Thyroid gland (tissue), 4 donors: ENCODE measurements around the gene CHST11. TPM values are rescaled to one million over a fixed set of nuclear protein-coding genes. Genes with fewer than 3 reads are reported as not detected.

Experiments used
- DNase-seq, 2 donors: peaks; one replicate each; pipeline ENCODE4 v3.0.0-alpha.2; 2019
- H3K27ac ChIP-seq, 3 donors: fragments of 200-600 bp; sonication (generic); 1 replicate in 2 of 3; 2 replicates in 1 of 3; pipeline ENCODE4 v1.5.1; 2016 to 2019; ENCODE audit warnings: mild to moderate bottlenecking in 1 of 3, moderate library complexity in 1 of 3
- H3K27me3 ChIP-seq: fragments of 200-600 bp; sonication (generic); one replicate; pipeline ENCODE4 v1.5.1; 2019
- H3K36me3 ChIP-seq, 2 donors: fragments of 200-600 bp; sonication (generic); one replicate each; pipeline ENCODE4 v1.5.1; 2016 to 2019
- H3K4me1 ChIP-seq, 2 donors: fragments of 200-600 bp; sonication (generic); one replicate each; pipeline ENCODE4 v1.5.1; 2017 to 2019
- H3K4me3 ChIP-seq, 3 donors: fragments of 200-600 bp; sonication (generic); replicated peaks in 1 of 3; 1 replicate in 2 of 3; 2 replicates in 1 of 3; pipeline ENCODE4 v1.5.1; 2016; ENCODE audit warnings: mild to moderate bottlenecking in 1 of 3
- H3K9me3 ChIP-seq: fragments of 200-600 bp; sonication (generic); one replicate; pipeline ENCODE4 v1.5.1; 2017
- POLR2A ChIP-seq, 2 donors: fragments of 450-650 bp; IDR thresholded peaks; one replicate each; pipeline ENCODE4 v1.6.1; 2017; ENCODE audit warnings: antibody characterized with exemption in 2 of 2, mild to moderate bottlenecking in 2 of 2, moderate library complexity in 1 of 2
- WGBS, 2 donors: methylation state at CpG; one replicate each; pipeline ENCODE4 v1.1.5; 2017; 5-methylcytosine and 5-hydroxymethylcytosine counted together
- intact Hi-C: fragments of 100-400 bp; cut with DNase I; formaldehyde crosslinking; loops from one replicate; pipeline ENCODE4 v1.15.1; 2023
- total RNA-seq, 4 donors: library from RNA; depleted of rRNA; stranded (reverse); fragments of >200 nt; gene quantifications; one replicate each; pipeline ENCODE4 v1.2.3, GENCODE V29; 2016
- TF ChIP-seq, protein P1 (sequence below), 6 experiments: fragments of 200-600 bp in 3 of 6; fragments of 450-650 bp in 3 of 6; sonication (generic) in 3 of 6; IDR thresholded peaks; one replicate each; pipeline ENCODE4 v1.5.1; 2016 to 2019; ENCODE audit warnings: antibody characterized with exemption in 6 of 6, mild to moderate bottlenecking in 2 of 6, inconsistent platforms in 1 of 6, moderate library complexity in 1 of 6

Gene CHST11
- total RNA-seq, 4 donors from 2014 or later, result 6.9 to 11.6 (median 8.0) TPM

DNA sequence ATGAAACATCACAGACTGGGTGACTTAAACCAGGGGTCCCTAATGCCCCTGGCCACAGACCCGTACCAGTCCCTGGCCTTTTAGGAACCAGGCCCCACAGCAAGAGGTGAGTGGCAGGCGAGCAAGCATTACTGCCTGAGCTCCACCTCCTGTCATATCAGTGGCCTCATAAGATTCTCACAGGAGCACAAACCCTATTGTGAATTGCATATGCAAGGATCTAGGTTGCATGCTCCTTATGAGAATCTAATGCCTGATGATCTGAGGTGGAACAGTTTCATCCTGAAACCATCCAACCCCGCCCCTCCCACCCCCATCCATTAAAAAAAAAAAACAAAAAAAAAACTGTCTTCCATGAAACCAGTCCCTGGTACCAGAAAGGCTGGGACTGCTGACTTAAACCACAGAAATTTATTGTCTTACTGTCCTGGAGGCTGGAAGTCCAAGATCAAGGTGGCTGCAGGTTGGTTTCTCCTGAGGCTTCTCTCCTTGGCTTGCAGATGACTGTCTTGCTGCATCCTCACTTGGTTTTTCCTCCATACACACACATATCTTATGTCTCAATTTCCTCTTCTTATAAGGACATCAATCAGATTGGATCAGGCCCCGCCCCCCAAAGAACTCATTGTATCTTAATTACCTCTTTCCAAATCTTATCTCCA is 235.9 kb downstream of the CHST11 start:
- Histone ChIP-seq H3K4me3 (no peak overlapping the region), H3K36me3 (no peaks in the 10 kb centered on the region), H3K9me3 (no peaks in the 10 kb centered on the region), H3K27ac (no peak overlapping the region), H3K27me3 (no peaks in the 10 kb centered on the region), H3K4me1 (peaks cover 38 to 40% of the 10 kb centered on the region in 2 donors)
- 77 to 100% methylated on average over 4 of the region's 4 CpGs for WGBS, 2 donors
- intact Hi-C loops, result no loop called here
- TF ChIP-seq, protein P1, sequence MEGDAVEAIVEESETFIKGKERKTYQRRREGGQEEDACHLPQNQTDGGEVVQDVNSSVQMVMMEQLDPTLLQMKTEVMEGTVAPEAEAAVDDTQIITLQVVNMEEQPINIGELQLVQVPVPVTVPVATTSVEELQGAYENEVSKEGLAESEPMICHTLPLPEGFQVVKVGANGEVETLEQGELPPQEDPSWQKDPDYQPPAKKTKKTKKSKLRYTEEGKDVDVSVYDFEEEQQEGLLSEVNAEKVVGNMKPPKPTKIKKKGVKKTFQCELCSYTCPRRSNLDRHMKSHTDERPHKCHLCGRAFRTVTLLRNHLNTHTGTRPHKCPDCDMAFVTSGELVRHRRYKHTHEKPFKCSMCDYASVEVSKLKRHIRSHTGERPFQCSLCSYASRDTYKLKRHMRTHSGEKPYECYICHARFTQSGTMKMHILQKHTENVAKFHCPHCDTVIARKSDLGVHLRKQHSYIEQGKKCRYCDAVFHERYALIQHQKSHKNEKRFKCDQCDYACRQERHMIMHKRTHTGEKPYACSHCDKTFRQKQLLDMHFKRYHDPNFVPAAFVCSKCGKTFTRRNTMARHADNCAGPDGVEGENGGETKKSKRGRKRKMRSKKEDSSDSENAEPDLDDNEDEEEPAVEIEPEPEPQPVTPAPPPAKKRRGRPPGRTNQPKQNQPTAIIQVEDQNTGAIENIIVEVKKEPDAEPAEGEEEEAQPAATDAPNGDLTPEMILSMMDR (IDR thresholded peaks at IDR 0.05), result no peak
- TF ChIP-seq POLR2A (IDR thresholded peaks at IDR 0.05), result no peak
- no peak for DNase-seq

DNA sequence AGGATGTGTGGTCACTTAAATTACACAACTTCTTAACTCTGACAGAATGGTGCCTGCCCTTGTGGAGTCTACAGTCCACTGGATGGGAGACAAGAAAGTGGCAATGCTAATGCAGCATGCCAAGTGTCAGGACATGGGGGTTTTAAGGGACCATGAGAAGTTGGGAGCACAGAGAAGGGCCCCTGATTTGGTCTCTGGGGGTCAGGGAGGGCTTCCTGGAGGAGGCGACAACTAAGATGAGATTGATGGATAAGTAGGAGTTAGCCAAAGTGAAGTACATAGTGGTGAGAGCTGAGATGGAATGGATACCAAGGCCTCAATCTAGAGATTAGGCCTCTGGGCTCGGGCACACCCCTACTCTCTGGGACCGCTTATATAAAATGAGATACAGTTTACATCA is 236.7 kb downstream of the CHST11 start:
- Histone ChIP-seq H3K4me1 (peaks cover 44 to 48% of the 10 kb centered on the region in 2 donors), H3K36me3 (no peaks in the 10 kb centered on the region), H3K4me3 (no peak overlapping the region), H3K27me3 (no peaks in the 10 kb centered on the region), H3K9me3 (no peaks in the 10 kb centered on the region), H3K27ac (peak overlapping the region; percentile 41 to 73 (median 72))
- intact Hi-C loops, result no loop called here
- 94% methylated on average over 3 of the region's 3 CpGs for WGBS, 2 donors
- TF ChIP-seq, protein P1 (IDR thresholded peaks at IDR 0.05), result no peak
- TF ChIP-seq POLR2A (IDR thresholded peaks at IDR 0.05), result no peak
- no peak for DNase-seq

DNA sequence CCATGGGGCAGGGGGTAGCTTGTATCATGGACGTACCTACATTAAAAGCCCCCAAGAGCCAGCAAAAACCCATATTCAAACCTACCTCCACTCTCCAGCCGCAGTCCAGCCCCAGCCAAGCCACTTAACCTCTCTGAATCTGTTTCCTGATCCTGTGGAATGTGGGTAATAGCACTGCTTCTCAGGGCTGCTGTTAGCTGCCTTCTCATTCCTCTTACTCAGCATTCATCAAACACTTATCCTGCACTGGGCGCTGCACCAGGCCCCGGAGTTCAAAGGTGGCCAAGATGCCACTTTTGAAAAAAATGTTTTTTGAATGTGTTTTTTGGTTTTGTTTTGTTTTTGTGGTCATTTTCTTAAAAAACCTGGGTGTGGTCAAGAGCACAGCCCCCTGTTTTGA is 237.4 kb downstream of the CHST11 start:
- DNase-seq, result peak; percentile 79 to 85
- WGBS, 2 donors, result 38 to 41% methylated on average over 4 of the region's 4 CpGs
- peak overlapping the region; percentile 41 to 73 (median 72) for H3K27ac ChIP-seq
- H3K27me3 ChIP-seq, result no peaks in the 10 kb centered on the region
- no peaks in the 10 kb centered on the region for H3K36me3 ChIP-seq
- H3K4me1 ChIP-seq, result peaks cover 49 to 54% of the 10 kb centered on the region in 2 donors
- TF ChIP-seq, protein P1 (IDR thresholded peaks at IDR 0.05), result no peak
- TF ChIP-seq POLR2A (IDR thresholded peaks at IDR 0.05), result no peak
- H3K4me3 ChIP-seq, result no peak overlapping the region
- H3K9me3 ChIP-seq, result no peaks in the 10 kb centered on the region
- intact Hi-C loops, result no loop called here

DNA sequence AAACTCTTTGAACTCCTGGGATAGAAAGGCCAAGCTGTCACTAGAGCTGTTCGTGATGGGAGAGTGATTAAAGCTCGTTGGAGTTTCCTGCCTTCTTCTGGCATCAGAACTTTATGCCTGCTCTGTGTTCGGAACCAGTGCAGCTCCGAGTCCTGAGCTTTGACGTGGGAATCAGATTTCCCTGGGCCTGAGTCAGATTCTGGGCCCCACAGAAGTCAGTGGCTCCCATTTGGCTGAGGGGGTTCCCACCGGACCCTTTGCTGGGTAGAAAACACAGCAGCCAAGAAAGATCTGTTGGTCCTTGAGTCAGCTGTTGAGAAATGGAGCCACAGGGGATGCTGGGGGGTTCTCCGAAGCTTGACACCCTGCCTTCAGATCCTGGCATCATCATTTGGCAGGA is 238.0 kb downstream of the CHST11 start:
- peaks cover 49 to 54% of the 10 kb centered on the region in 2 donors for H3K4me1 ChIP-seq
- no peaks in the 10 kb centered on the region for H3K27me3 ChIP-seq
- intact Hi-C loops, result no loop called here
- no peaks in the 10 kb centered on the region for H3K36me3 ChIP-seq
- no peaks in the 10 kb centered on the region for H3K9me3 ChIP-seq
- TF ChIP-seq POLR2A (IDR thresholded peaks at IDR 0.05), result no peak
- TF ChIP-seq, protein P1 (IDR thresholded peaks at IDR 0.05), result no peak
- no peak overlapping the region for H3K4me3 ChIP-seq
- peak overlapping the region; percentile 34 to 73 (median 41) for H3K27ac ChIP-seq
- DNase-seq, result no peak
- 65 to 76% methylated on average over 7 of the region's 7 CpGs for WGBS, 2 donors

DNA sequence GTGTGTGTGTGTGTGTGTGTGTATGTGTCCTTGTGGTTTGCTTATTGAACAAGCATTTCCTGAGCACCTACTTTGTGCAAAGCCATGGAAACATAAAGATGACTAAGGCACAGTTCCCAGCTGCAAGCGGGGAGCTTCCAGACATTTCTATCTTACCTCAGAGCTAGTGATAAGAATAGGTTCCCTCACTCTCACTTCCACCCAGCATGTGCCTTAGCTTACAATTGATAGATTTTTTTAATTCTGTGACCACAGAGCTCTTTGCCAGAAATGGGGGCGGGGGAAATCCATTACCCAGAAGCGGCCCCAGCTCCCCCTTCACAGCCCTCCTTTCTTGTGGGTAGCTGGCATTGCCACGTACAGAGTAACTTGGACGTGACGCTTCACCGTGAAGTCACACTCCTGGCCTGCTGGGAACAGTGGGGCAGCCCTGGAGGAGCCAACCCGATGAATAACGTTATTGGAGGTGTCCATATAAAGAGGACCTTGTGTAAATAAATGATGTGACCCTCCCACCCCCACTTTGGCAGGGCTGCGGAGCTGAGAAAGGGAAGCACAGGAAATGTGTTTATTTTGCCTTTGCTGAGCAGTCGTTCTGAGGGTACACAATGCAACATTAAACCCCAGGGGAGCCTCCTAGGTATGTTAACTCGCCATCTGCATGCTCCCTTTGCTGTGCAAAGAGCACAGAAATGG is 238.9 kb downstream of the CHST11 start:
- Histone ChIP-seq H3K4me3 (no peak overlapping the region), H3K4me1 (peaks cover 49 to 54% of the 10 kb centered on the region in 2 donors), H3K36me3 (no peaks in the 10 kb centered on the region), H3K27ac (peak overlapping the region; percentile 41 to 73 (median 59)), H3K9me3 (no peaks in the 10 kb centered on the region), H3K27me3 (no peaks in the 10 kb centered on the region)
- intact Hi-C loops, result no loop called here
- TF ChIP-seq, protein P1 (IDR thresholded peaks at IDR 0.05), result no peak
- TF ChIP-seq POLR2A (IDR thresholded peaks at IDR 0.05), result no peak
- WGBS, 2 donors, result 12 to 26% methylated on average over 12 of the region's 12 CpGs
- DNase-seq, result peak; percentile 76 to 80
